Adrenal gland (tissue), 5 donors: Measurements from ENCODE around the gene SPOCK2.

Experiments
- POLR2A ChIP-seq, 2 donors: fragments of 450-650 bp; IDR thresholded peaks; one replicate each; pipeline ENCODE4 v1.6.1; 2017; ENCODE audit warnings: antibody characterized with exemption in 2 of 2, mild to moderate bottlenecking in 2 of 2, moderate library complexity in 1 of 2
- TF ChIP-seq, protein P1 (sequence below), 6 experiments: fragments of 450-650 bp in 4 of 6; fragments of 200-600 bp in 2 of 6; sonication (generic) in 1 of 6; IDR thresholded peaks; 1 replicate in 5 of 6; 2 replicates in 1 of 6; pipeline versions ENCODE4 v1.5.1 to v1.8.0; 2016 to 2021; ENCODE audit warnings: antibody characterized with exemption in 6 of 6, mild to moderate bottlenecking in 2 of 6, moderate library complexity in 1 of 6
- donor health status: DM: no; HTN: no; CAD: no.

GRCh38 chr10:72025832-72026231, 62.5 kb downstream of the SPOCK2 start:
- TF ChIP-seq, protein P1, sequence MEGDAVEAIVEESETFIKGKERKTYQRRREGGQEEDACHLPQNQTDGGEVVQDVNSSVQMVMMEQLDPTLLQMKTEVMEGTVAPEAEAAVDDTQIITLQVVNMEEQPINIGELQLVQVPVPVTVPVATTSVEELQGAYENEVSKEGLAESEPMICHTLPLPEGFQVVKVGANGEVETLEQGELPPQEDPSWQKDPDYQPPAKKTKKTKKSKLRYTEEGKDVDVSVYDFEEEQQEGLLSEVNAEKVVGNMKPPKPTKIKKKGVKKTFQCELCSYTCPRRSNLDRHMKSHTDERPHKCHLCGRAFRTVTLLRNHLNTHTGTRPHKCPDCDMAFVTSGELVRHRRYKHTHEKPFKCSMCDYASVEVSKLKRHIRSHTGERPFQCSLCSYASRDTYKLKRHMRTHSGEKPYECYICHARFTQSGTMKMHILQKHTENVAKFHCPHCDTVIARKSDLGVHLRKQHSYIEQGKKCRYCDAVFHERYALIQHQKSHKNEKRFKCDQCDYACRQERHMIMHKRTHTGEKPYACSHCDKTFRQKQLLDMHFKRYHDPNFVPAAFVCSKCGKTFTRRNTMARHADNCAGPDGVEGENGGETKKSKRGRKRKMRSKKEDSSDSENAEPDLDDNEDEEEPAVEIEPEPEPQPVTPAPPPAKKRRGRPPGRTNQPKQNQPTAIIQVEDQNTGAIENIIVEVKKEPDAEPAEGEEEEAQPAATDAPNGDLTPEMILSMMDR (IDR thresholded peaks at IDR 0.05), result no peak
- TF ChIP-seq POLR2A (IDR thresholded peaks at IDR 0.05), result no peak
